GM21717 (cell line): Measurements from ENCODE around the gene PAX5.

Experiments used
- ATAC-seq: cut with Tn5 transposase; IDR thresholded peaks from one replicate; pipeline ENCODE4 v1.9.1; 2021; ENCODE audit warnings: mild to moderate bottlenecking, moderate library complexity; ENCODE audit not compliant: unreplicated experiment

Gene PAX5

GRCh38 chr9:36787709-36788108 lies 246.4 kb downstream of the PAX5 start:
- no peak for ATAC-seq
